Left lung (tissue), 10 donors: ENCODE measurements around the gene SERPINB8. TPM values are rescaled to one million over a fixed set of nuclear protein-coding genes. Genes with fewer than 3 reads are reported as not detected.

Experiments used
- ATAC-seq: fragments of 200-7000 bp; cut with Tn5 transposase; one replicate; pipeline ENCODE4 v1.9.1; 2020; ENCODE audit warnings: moderate library complexity
- DNase-seq, 4 donors: peaks; one replicate each; pipeline ENCODE4 v3.0.0-alpha.2; 2013 to 2020
- H3K27ac ChIP-seq, 2 donors: fragments of 200-600 bp; sonication (generic) in 1 of 2; one replicate each; pipeline versions ENCODE4 v1.5.0 to v1.8.0; 2020 to 2021
- H3K27me3 ChIP-seq, 2 donors: fragments of 200-600 bp; sonication (generic) in 1 of 2; one replicate each; pipeline versions ENCODE4 v1.5.0 to v1.8.0; 2020 to 2021
- H3K36me3 ChIP-seq, 2 donors: fragments of 200-600 bp; sonication (generic) in 1 of 2; one replicate each; pipeline versions ENCODE4 v1.5.0 to v1.8.0; 2020 to 2021
- H3K4me1 ChIP-seq, 2 donors: fragments of 200-600 bp; one replicate each; pipeline ENCODE4 v1.8.0; 2021
- H3K4me3 ChIP-seq, 2 donors: fragments of 200-600 bp; sonication (generic) in 1 of 2; one replicate each; pipeline versions ENCODE4 v1.5.0 to v1.8.0; 2020 to 2021; ENCODE audit warnings: mild to moderate bottlenecking in 1 of 2
- H3K9me3 ChIP-seq, 2 donors: fragments of 200-600 bp; sonication (generic) in 1 of 2; one replicate each; pipeline versions ENCODE4 v1.5.0 to v1.8.0; 2020 to 2021
- CTCF ChIP-seq, 2 donors: fragments of 200-600 bp; sonication (generic) in 1 of 2; IDR thresholded peaks; one replicate each; pipeline versions ENCODE4 v1.5.0 to v1.8.0; 2021; ENCODE audit warnings: antibody characterized with exemption in 2 of 2
- intact Hi-C, 2 donors: fragments of 100-400 bp; cut with DNase I; formaldehyde crosslinking; loops; one replicate each; pipeline versions ENCODE4 v1.11.2 to v1.14.2; 2022
- polyA plus RNA-seq, 6 donors: library from polyadenylated mRNA; unstranded; fragments of 120-200 nt; gene quantifications; one replicate each; pipeline ENCODE4 v1.2.1, GENCODE V29; 2013; ENCODE audit not compliant: insufficient read length in 6 of 6
- total RNA-seq, 2 donors: library from RNA; stranded (reverse); fragmentation: NEBNext Ultra II Directional; extraction: Animal tissue kit (Norgen Biotek cat#: 25700); gene quantifications; one replicate each; pipeline ENCODE4 v1.2.1, GENCODE V29; 2021
- donor health status: DM: no; HTN: yes; CAD: no.
- donor health status: DM: no; HTN: no; CAD: no.

SERPINB8 gene
- total and polyA plus RNA-seq, 8 donors = 3.3 to 26.7 (median 3.9) TPM

- intact Hi-C loops = no loop called here
- ATAC-seq (no peak), DNase-seq (no peak)
- H3K36me3 ChIP-seq = peaks cover 0 to 68% of the 10 kb centered on the region in 2 donors
- H3K4me3 ChIP-seq = no peak overlapping the region
- no peaks in the 10 kb centered on the region for H3K27me3 ChIP-seq
- peaks cover 14 to 30% of the 10 kb centered on the region in 2 donors for H3K4me1 ChIP-seq
- peak overlapping the region in 1 of 2 donors; percentile 16 for H3K27ac ChIP-seq
- TF ChIP-seq CTCF (IDR thresholded peaks at IDR 0.05) = no peak
- H3K9me3 ChIP-seq = no peaks in the 10 kb centered on the region
These were observed 11.8 kb downstream of the SERPINB8 start for GRCh38 chr18:63981719-63982118.

- DNase-seq (no peak), ATAC-seq (no peak)
- H3K9me3 ChIP-seq = no peaks in the 10 kb centered on the region
- intact Hi-C loops = no loop called here
- peaks cover 14 to 29% of the 10 kb centered on the region in 2 donors for H3K4me1 ChIP-seq
- no peak overlapping the region for H3K27ac ChIP-seq
- H3K27me3 ChIP-seq = no peaks in the 10 kb centered on the region
- peaks cover 0 to 75% of the 10 kb centered on the region in 2 donors for H3K36me3 ChIP-seq
- no peak overlapping the region for H3K4me3 ChIP-seq
- no peak for TF ChIP-seq CTCF (IDR thresholded peaks at IDR 0.05)
These were observed 12.5 kb downstream of the SERPINB8 start for GRCh38 chr18:63982361-63982760.

- Histone ChIP-seq H3K9me3 (no peaks in the 10 kb centered on the region), H3K27me3 (no peaks in the 10 kb centered on the region), H3K27ac (no peak overlapping the region), H3K4me1 (no peaks in the 10 kb centered on the region), H3K36me3 (peaks cover 0 to 76% of the 10 kb centered on the region in 2 donors), H3K4me3 (no peak overlapping the region)
- intact Hi-C loops = no loop called here
- TF ChIP-seq CTCF (IDR thresholded peaks at IDR 0.05) = no peak
- ATAC-seq (no peak), DNase-seq (no peak)
These were observed 17.0 kb downstream of the SERPINB8 start for GRCh38 chr18:63986885-63987284.

GRCh38 chr18:63987743-63988142 lies 17.9 kb downstream of the SERPINB8 start:
- no peaks in the 10 kb centered on the region for H3K9me3 ChIP-seq
- H3K36me3 ChIP-seq = peaks cover 0 to 67% of the 10 kb centered on the region in 2 donors
- no peaks in the 10 kb centered on the region for H3K4me1 ChIP-seq
- H3K4me3 ChIP-seq = no peak overlapping the region
- ATAC-seq (no peak), DNase-seq (no peak)
- intact Hi-C loops = no loop called here
- TF ChIP-seq CTCF (IDR thresholded peaks at IDR 0.05) = no peak
- H3K27ac ChIP-seq = no peak overlapping the region
- no peaks in the 10 kb centered on the region for H3K27me3 ChIP-seq

GRCh38 chr18:63992751-63993150 lies 22.9 kb downstream of the SERPINB8 start:
- no peaks in the 10 kb centered on the region for H3K4me1 ChIP-seq
- H3K36me3 ChIP-seq = peaks cover 0 to 17% of the 10 kb centered on the region in 2 donors
- no peaks in the 10 kb centered on the region for H3K27me3 ChIP-seq
- no peak overlapping the region for H3K27ac ChIP-seq
- peaks cover 0 to 13% of the 10 kb centered on the region in 2 donors for H3K9me3 ChIP-seq
- H3K4me3 ChIP-seq = no peak overlapping the region
- DNase-seq (no peak), ATAC-seq (no peak)
- intact Hi-C loops = no loop called here
- no peak for TF ChIP-seq CTCF (IDR thresholded peaks at IDR 0.05)
